ENCODE measurements around the gene MAN2A2.

GRCh38 chr15:90946941-90947576 is 44.0 kb downstream of the MAN2A2 start:
- TF ChIP-seq, protein P1, sequence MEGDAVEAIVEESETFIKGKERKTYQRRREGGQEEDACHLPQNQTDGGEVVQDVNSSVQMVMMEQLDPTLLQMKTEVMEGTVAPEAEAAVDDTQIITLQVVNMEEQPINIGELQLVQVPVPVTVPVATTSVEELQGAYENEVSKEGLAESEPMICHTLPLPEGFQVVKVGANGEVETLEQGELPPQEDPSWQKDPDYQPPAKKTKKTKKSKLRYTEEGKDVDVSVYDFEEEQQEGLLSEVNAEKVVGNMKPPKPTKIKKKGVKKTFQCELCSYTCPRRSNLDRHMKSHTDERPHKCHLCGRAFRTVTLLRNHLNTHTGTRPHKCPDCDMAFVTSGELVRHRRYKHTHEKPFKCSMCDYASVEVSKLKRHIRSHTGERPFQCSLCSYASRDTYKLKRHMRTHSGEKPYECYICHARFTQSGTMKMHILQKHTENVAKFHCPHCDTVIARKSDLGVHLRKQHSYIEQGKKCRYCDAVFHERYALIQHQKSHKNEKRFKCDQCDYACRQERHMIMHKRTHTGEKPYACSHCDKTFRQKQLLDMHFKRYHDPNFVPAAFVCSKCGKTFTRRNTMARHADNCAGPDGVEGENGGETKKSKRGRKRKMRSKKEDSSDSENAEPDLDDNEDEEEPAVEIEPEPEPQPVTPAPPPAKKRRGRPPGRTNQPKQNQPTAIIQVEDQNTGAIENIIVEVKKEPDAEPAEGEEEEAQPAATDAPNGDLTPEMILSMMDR (IDR thresholded peaks at IDR 0.05): no peak
- TF ChIP-seq POLR2A (IDR thresholded peaks at IDR 0.05): no peak

Data from right lobe of liver (tissue), 4 donors.